Measurements from ENCODE around the gene SESTD1.

Gene SESTD1

DNA sequence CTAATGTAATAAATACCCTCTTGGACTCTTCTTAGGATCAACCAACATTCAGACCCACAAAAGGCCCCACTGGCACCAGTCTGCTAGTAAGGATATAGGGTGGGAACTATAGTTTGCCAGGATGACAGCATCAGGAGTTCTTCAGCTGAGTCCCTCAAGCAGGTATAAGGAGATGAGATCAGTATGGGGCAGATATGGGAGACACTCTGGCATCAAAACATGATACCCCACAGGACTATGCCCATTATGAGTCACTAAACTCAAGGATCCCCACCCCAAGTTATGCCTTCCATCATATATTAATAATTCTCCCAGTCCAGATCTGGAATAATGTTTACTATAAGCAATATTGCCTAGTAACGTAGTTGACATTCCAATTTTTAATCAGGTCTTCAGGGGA is 131.6 kb downstream of the SESTD1 start:
- H3K27me3 Mint-ChIP-seq (ENCODE audit: low read depth, poor library complexity), result no peaks in the 10 kb centered on the region
- H3K4me1 Mint-ChIP-seq, result no peaks in the 10 kb centered on the region
- H3K9me3 Mint-ChIP-seq, result no peaks in the 10 kb centered on the region
- TF ChIP-seq CTCF (IDR thresholded peaks at IDR 0.05), result no peak
- H3K4me3 Mint-ChIP-seq, result no peak overlapping the region
- DNase-seq, result no peak
- no peaks in the 10 kb centered on the region for H3K36me3 Mint-ChIP-seq (ENCODE audit: low read depth)
- no peak overlapping the region for H3K27ac Mint-ChIP-seq

GRCh38 chr2:179132076-179132475 is 132.6 kb downstream of the SESTD1 start:
- Mint-ChIP-seq H3K9me3 (no peaks in the 10 kb centered on the region), H3K27ac (peak overlapping the region; percentile 59), H3K27me3 (ENCODE audit: low read depth, poor library complexity) (no peaks in the 10 kb centered on the region), H3K4me3 (no peak overlapping the region), H3K36me3 (ENCODE audit: low read depth) (no peaks in the 10 kb centered on the region), H3K4me1 (no peaks in the 10 kb centered on the region)
- no peak for TF ChIP-seq CTCF (IDR thresholded peaks at IDR 0.05)
- no peak for DNase-seq

GRCh38 chr2:179130560-179130959 is 134.1 kb downstream of the SESTD1 start:
- Mint-ChIP-seq H3K4me1 (no peaks in the 10 kb centered on the region), H3K36me3 (ENCODE audit: low read depth) (no peaks in the 10 kb centered on the region), H3K27me3 (ENCODE audit: low read depth, poor library complexity) (no peaks in the 10 kb centered on the region), H3K9me3 (no peaks in the 10 kb centered on the region), H3K27ac (no peak overlapping the region), H3K4me3 (no peak overlapping the region)
- no peak for DNase-seq
- no peak for TF ChIP-seq CTCF (IDR thresholded peaks at IDR 0.05)

DNA sequence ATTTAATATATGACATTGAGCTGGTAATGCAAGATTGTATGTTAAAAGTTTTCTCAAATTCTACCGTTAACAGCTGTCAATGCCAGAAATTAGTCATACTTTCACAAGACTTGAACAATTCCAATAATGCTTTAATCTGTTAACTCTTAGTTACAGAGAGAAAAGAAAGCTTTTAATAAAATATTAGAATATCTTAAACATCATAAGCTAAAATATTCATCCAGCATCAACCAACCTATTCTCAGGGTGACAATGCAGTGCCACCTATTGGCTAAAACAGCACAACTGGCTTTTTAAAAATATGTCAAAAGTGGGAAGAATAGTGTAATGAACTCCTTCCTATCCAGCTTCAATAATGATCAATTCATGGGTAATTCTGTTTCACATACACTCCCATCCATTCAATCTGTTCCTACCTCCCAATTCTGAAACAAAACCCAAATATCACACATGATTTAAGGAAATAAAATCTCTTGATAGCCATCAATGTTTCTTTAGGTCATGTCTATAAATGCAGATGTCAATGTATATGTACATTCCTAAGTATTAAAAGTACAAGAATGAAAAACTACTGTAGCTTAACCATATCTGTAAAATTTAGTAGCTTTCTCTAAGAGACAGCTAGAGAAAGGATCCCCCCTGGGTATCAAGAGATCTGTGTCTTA is 134.9 kb downstream of the SESTD1 start:
- TF ChIP-seq CTCF (IDR thresholded peaks at IDR 0.05), result peak; percentile 44
- no peak for DNase-seq

DNA sequence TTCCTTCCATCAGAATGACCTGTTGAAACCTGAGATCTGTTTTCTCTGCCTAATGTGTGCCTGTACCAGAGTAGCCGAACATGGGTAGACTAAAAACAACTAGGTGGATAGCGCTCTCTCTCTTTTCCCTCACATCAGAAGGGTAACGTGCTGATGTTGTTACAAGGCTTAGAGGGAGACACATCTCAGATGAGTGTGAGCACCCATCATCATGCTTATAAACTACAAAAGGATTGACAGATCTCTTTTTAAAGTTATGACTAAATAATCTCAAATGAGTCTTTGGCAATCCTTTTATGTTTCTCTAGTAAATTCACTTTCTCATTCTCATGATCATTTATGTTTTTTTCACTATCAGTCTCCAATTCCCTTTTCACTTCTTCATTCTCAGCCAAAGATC is 139.2 kb downstream of the SESTD1 start:
- no peak for DNase-seq
- no peak for TF ChIP-seq CTCF (IDR thresholded peaks at IDR 0.05)
- H3K4me1 Mint-ChIP-seq, result no peaks in the 10 kb centered on the region
- no peak overlapping the region for H3K4me3 Mint-ChIP-seq
- no peaks in the 10 kb centered on the region for H3K9me3 Mint-ChIP-seq
- no peak overlapping the region for H3K27ac Mint-ChIP-seq
- H3K36me3 Mint-ChIP-seq (ENCODE audit: low read depth), result peaks cover 20% of the 10 kb centered on the region
- no peaks in the 10 kb centered on the region for H3K27me3 Mint-ChIP-seq (ENCODE audit: low read depth, poor library complexity)

More for the DNA sequence above, 134.9 kb downstream of the SESTD1 start:
- Mint-ChIP-seq H3K9me3 (no peaks in the 10 kb centered on the region), H3K36me3 (ENCODE audit: low read depth) (no peaks in the 10 kb centered on the region), H3K27ac (no peak overlapping the region), H3K27me3 (ENCODE audit: low read depth, poor library complexity) (no peaks in the 10 kb centered on the region), H3K4me1 (no peaks in the 10 kb centered on the region), H3K4me3 (no peak overlapping the region)

- no peaks in the 10 kb centered on the region for H3K27me3 Mint-ChIP-seq (ENCODE audit: low read depth, poor library complexity)
- no peak for TF ChIP-seq CTCF (IDR thresholded peaks at IDR 0.05)
- H3K9me3 Mint-ChIP-seq, result no peaks in the 10 kb centered on the region
- no peaks in the 10 kb centered on the region for H3K4me1 Mint-ChIP-seq
- H3K36me3 Mint-ChIP-seq (ENCODE audit: low read depth), result peaks cover 31% of the 10 kb centered on the region
- no peak for DNase-seq
- H3K27ac Mint-ChIP-seq, result no peak overlapping the region
- H3K4me3 Mint-ChIP-seq, result no peak overlapping the region
These were observed 140.3 kb downstream of the SESTD1 start for GRCh38 chr2:179124282-179124681.
